GM18507 (cell line): ENCODE results near the gene UIMC1.

Experiments used
- DNase-seq: peaks from one replicate; pipeline ENCODE4 v3.0.0; 2011; ENCODE audit warnings: low read depth; ENCODE audit not compliant: insufficient read length; ENCODE audit errors: extremely low spot score
- FAIRE-seq: peaks from 2 replicates; lab custom pipeline; 2011; peaks lifted over from hg19 to GRCh38; lab: Jason Lieb, UNC

Gene UIMC1

GRCh38 chr5:176912115-176912514 is 94.5 kb downstream of the UIMC1 start:
- no peak for FAIRE-seq
- no peak for DNase-seq

- FAIRE-seq = no peak
- no peak for DNase-seq
Observed at GRCh38 chr5:176908675-176909368, 97.8 kb downstream of the UIMC1 start.

GRCh38 chr5:176906796-176907195 is 99.8 kb downstream of the UIMC1 start:
- FAIRE-seq (no peak), DNase-seq (no peak)

- DNase-seq (no peak), FAIRE-seq (no peak)
Observed at GRCh38 chr5:176906126-176906525, 100.5 kb downstream of the UIMC1 start.

- FAIRE-seq (no peak), DNase-seq (no peak)
Observed at GRCh38 chr5:176904276-176904675, 102.3 kb downstream of the UIMC1 start.

GRCh38 chr5:176902911-176903664 is 103.5 kb downstream of the UIMC1 start:
- peak; percentile 5 for FAIRE-seq
- no peak for DNase-seq

- FAIRE-seq = no peak
Observed at GRCh38 chr5:176902102-176902814, 104.3 kb downstream of the UIMC1 start.

GRCh38 chr5:176901260-176902101 is 105.1 kb downstream of the UIMC1 start:
- peak; percentile 71 for FAIRE-seq

More at GRCh38 chr5:176902102-176902814, 104.3 kb downstream of the UIMC1 start:
- DNase-seq = no peak

GRCh38 chr5:176900780-176901204 is 105.8 kb downstream of the UIMC1 start:
- DNase-seq = no peak
- FAIRE-seq = no peak

More at GRCh38 chr5:176901260-176902101, 105.1 kb downstream of the UIMC1 start:
- peak; percentile 30 for DNase-seq

GRCh38 chr5:176899946-176900779 is 106.4 kb downstream of the UIMC1 start:
- no peak for FAIRE-seq
- no peak for DNase-seq

- FAIRE-seq (no peak), DNase-seq (no peak)
Observed at GRCh38 chr5:176899296-176899891, 107.2 kb downstream of the UIMC1 start, which contains the start of gene HK3. HK3 (minus strand) TSS chr5:176899346; CDS start chr5:176896159, 3,187 bp downstream.

GRCh38 chr5:176897263-176897662 is 109.3 kb downstream of the UIMC1 start:
- FAIRE-seq = no peak

GRCh38 chr5:176895831-176896230 is 110.7 kb downstream of the UIMC1 start:
- DNase-seq = no peak

More at GRCh38 chr5:176897263-176897662, 109.3 kb downstream of the UIMC1 start:
- DNase-seq = no peak

GRCh38 chr5:176894298-176894697 is 112.3 kb downstream of the UIMC1 start:
- FAIRE-seq = no peak
- no peak for DNase-seq

More at GRCh38 chr5:176895831-176896230, 110.7 kb downstream of the UIMC1 start:
- no peak for FAIRE-seq

GRCh38 chr5:176892663-176893062 is 113.9 kb downstream of the UIMC1 start:
- DNase-seq (no peak), FAIRE-seq (no peak)

- FAIRE-seq (no peak), DNase-seq (no peak)
Observed at GRCh38 chr5:176891331-176891958, 115.1 kb downstream of the UIMC1 start.

- no peak for FAIRE-seq
- DNase-seq = no peak
Observed at GRCh38 chr5:176890455-176891330, 115.9 kb downstream of the UIMC1 start.
